Right lobe of liver (tissue), 6 donors: ENCODE measurements around the gene CFAP100. TPM values are rescaled to one million over a fixed set of nuclear protein-coding genes. Genes with fewer than 3 reads are reported as not detected.
A peak's percentile ranks its signal among the peaks of the same experiment; 100 is the strongest.

ENCODE experiments used
- ATAC-seq, 4 donors: fragments of 200-7000 bp; cut with Tn5 transposase; one replicate each; pipeline ENCODE4 v1.9.1; 2020; ENCODE audit warnings: mild to moderate bottlenecking in 4 of 4, moderate library complexity in 4 of 4
- DNase-seq, 3 donors: peaks; one replicate each; pipeline ENCODE4 v3.0.0-alpha.2; 2020
- H3K27ac ChIP-seq, 3 donors: fragments of 200-600 bp; one replicate each; pipeline ENCODE4 v1.8.0; 2022
- H3K27me3 ChIP-seq, 2 donors: fragments of 200-600 bp; one replicate each; pipeline ENCODE4 v1.8.0; 2022
- H3K36me3 ChIP-seq, 4 donors: fragments of 200-600 bp; sonication (generic) in 1 of 4; one replicate each; pipeline versions ENCODE4 v1.5.1 to v1.8.0; 2017 to 2022; ENCODE audit warnings: control low read depth in 1 of 4
- H3K4me1 ChIP-seq, 4 donors: fragments of 200-600 bp; sonication (generic) in 1 of 4; one replicate each; pipeline versions ENCODE4 v1.5.1 to v1.8.0; 2017 to 2022; ENCODE audit warnings: control low read depth in 1 of 4
- H3K4me3 ChIP-seq, 3 donors: fragments of 200-600 bp; one replicate each; pipeline ENCODE4 v1.8.0; 2022
- H3K9me3 ChIP-seq, 4 donors: fragments of 200-600 bp; sonication (generic) in 1 of 4; one replicate each; pipeline versions ENCODE4 v1.5.1 to v1.8.0; 2017 to 2022; ENCODE audit warnings: control low read depth in 1 of 4
- POLR2A ChIP-seq: fragments of 450-650 bp; IDR thresholded peaks from one replicate; pipeline ENCODE4 v1.6.1; 2017; ENCODE audit warnings: antibody characterized with exemption, mild to moderate bottlenecking
- WGBS: methylation state at CpG from one replicate; pipeline ENCODE4 v1.1.6; 2018; ENCODE audit warnings: low coverage, low lambda C conversion rate; ENCODE audit not compliant: insufficient coverage; ENCODE audit errors: missing lambda C conversion rate; 5-methylcytosine and 5-hydroxymethylcytosine counted together
- intact Hi-C, 2 donors: fragments of 100-400 bp; cut with DNase I; formaldehyde crosslinking; loops; one replicate each; pipeline versions ENCODE4 v1.11.2 to v1.14.1; 2022
- total RNA-seq, 6 experiments: library from RNA; depleted of rRNA in 2 of 6; stranded (reverse); fragments of >200 nt in 2 of 6; fragmentation: NEBNext Ultra II Directional in 3 of 6; extraction: Animal tissue kit (Norgen Biotek cat#: 25700) in 3 of 6; gene quantifications; one replicate each; pipeline versions ENCODE4 v1.1.0 to v1.2.4, GENCODE V29; 2016 to 2023
- TF ChIP-seq, protein P1 (sequence below), 4 donors: fragments of 200-600 bp in 3 of 4; fragments of 450-650 bp in 1 of 4; IDR thresholded peaks; one replicate each; pipeline versions ENCODE4 v1.5.1 to v1.8.0; 2016 to 2022; ENCODE audit warnings: antibody characterized with exemption in 4 of 4, mild to moderate bottlenecking in 2 of 4
- donor health status: DM: no; HTN: yes; CAD: no.
- donor health status: DM: no; HTN: no; CAD: no.
- donor health status: DM: no; HTN: no; CAD: no.
- donor health status: DM: no; HTN: yes; CAD: no.
- donor health status: DM: no; HTN: yes; CAD: no.

CFAP100 gene
- total RNA-seq, 6 experiments from 2014 or later: not detected

- DNase-seq: peak in 1 of 3 donors; percentile 46
- Histone ChIP-seq H3K27ac (no peak overlapping the region), H3K36me3 (no peaks in the 10 kb centered on the region), H3K9me3 (peaks cover 0 to 7% (median 0%) of the 10 kb centered on the region in 4 donors), H3K27me3 (no peaks in the 10 kb centered on the region), H3K4me1 (no peaks in the 10 kb centered on the region), H3K4me3 (no peak overlapping the region)
- no peak for TF ChIP-seq POLR2A
- 90% methylated on average over 2 of the region's 4 CpGs for WGBS
- intact Hi-C loops: no loop called here
- ATAC-seq: peak in 2 of 4 donors; percentile 8 to 15
Measured at GRCh38 chr3:126422571-126423091, 27.9 kb downstream of the CFAP100 start.

GRCh38 chr3:126423191-126424038 is 28.7 kb downstream of the CFAP100 start:
- Histone ChIP-seq H3K9me3 (peaks cover 0 to 7% (median 0%) of the 10 kb centered on the region in 4 donors), H3K36me3 (no peaks in the 10 kb centered on the region), H3K27me3 (no peaks in the 10 kb centered on the region), H3K4me3 (no peak overlapping the region), H3K4me1 (no peaks in the 10 kb centered on the region), H3K27ac (no peak overlapping the region)
- WGBS: no CpG with 5 or more reads among the region's 26 CpGs
- TF ChIP-seq POLR2A: no peak
- TF ChIP-seq, protein P1, sequence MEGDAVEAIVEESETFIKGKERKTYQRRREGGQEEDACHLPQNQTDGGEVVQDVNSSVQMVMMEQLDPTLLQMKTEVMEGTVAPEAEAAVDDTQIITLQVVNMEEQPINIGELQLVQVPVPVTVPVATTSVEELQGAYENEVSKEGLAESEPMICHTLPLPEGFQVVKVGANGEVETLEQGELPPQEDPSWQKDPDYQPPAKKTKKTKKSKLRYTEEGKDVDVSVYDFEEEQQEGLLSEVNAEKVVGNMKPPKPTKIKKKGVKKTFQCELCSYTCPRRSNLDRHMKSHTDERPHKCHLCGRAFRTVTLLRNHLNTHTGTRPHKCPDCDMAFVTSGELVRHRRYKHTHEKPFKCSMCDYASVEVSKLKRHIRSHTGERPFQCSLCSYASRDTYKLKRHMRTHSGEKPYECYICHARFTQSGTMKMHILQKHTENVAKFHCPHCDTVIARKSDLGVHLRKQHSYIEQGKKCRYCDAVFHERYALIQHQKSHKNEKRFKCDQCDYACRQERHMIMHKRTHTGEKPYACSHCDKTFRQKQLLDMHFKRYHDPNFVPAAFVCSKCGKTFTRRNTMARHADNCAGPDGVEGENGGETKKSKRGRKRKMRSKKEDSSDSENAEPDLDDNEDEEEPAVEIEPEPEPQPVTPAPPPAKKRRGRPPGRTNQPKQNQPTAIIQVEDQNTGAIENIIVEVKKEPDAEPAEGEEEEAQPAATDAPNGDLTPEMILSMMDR (IDR thresholded peaks at IDR 0.05): no peak
- ATAC-seq (no peak), DNase-seq (peak in 2 of 3 donors; percentile 45 to 47)
- intact Hi-C loops: no loop called here

GRCh38 chr3:126424039-126424717 is 29.5 kb downstream of the CFAP100 start:
- ATAC-seq (peak in 1 of 4 donors; percentile 11), DNase-seq (no peak)
- no peak overlapping the region for H3K27ac ChIP-seq
- WGBS: 100% methylated on average over 1 of the region's 10 CpGs
- H3K4me3 ChIP-seq: no peak overlapping the region
- TF ChIP-seq POLR2A: no peak
- TF ChIP-seq, protein P1 (IDR thresholded peaks at IDR 0.05): no peak
- peaks cover 0 to 7% (median 0%) of the 10 kb centered on the region in 4 donors for H3K9me3 ChIP-seq
- H3K27me3 ChIP-seq: no peaks in the 10 kb centered on the region
- H3K36me3 ChIP-seq: no peaks in the 10 kb centered on the region
- no peaks in the 10 kb centered on the region for H3K4me1 ChIP-seq
- intact Hi-C loops: no loop called here

- Histone ChIP-seq H3K36me3 (no peaks in the 10 kb centered on the region), H3K9me3 (peaks cover 0 to 7% (median 0%) of the 10 kb centered on the region in 4 donors), H3K27ac (no peak overlapping the region), H3K27me3 (no peaks in the 10 kb centered on the region), H3K4me3 (no peak overlapping the region), H3K4me1 (no peaks in the 10 kb centered on the region)
- intact Hi-C loops: no loop called here
- DNase-seq: no peak
- no peak for ATAC-seq
- 79% methylated on average over 2 of the region's 3 CpGs for WGBS
- TF ChIP-seq, protein P1 (IDR thresholded peaks at IDR 0.05): no peak
- TF ChIP-seq POLR2A: no peak
Measured at GRCh38 chr3:126424751-126425150, 30.0 kb downstream of the CFAP100 start.
